Skeletal muscle tissue (tissue), 4 donors: ENCODE measurements around the gene SPATS1. TPM values are rescaled to one million over a fixed set of nuclear protein-coding genes. Genes with fewer than 3 reads are reported as not detected.
"Not testable (repeated sequence)": the region's sequence is repeated elsewhere in the genome, so short reads cannot be mapped to it uniquely, and the experiment has no call there.

ENCODE experiments used
- H3K27ac ChIP-seq: one replicate; pipeline ENCODE4 v1.7.0; 2013; ENCODE audit warnings: mild to moderate bottlenecking, low read depth, low read length, inconsistent platforms
- H3K27me3 ChIP-seq, 3 donors: one replicate each; pipeline ENCODE4 v1.7.0; 2013; ENCODE audit warnings: low read length in 3 of 3; ENCODE audit not compliant: control insufficient read depth in 3 of 3, insufficient read depth in 3 of 3
- H3K36me3 ChIP-seq, 3 donors: one replicate each; pipeline ENCODE4 v1.7.0; 2013; ENCODE audit warnings: low read length in 3 of 3; ENCODE audit not compliant: control insufficient read depth in 3 of 3, insufficient read depth in 3 of 3
- H3K4me1 ChIP-seq, 3 donors: one replicate each; pipeline ENCODE4 v1.7.0; 2013; ENCODE audit warnings: low read length in 3 of 3, mild to moderate bottlenecking in 3 of 3; ENCODE audit not compliant: control insufficient read depth in 3 of 3, insufficient read depth in 3 of 3
- H3K4me3 ChIP-seq, 3 donors: one replicate each; pipeline ENCODE4 v1.7.0; 2013; ENCODE audit warnings: low read length in 3 of 3
- H3K9ac ChIP-seq, 3 donors: one replicate each; pipeline ENCODE4 v1.7.0; 2013; ENCODE audit warnings: low read length in 3 of 3, mild to moderate bottlenecking in 3 of 3, moderate library complexity in 2 of 3, low read depth in 1 of 3
- H3K9me3 ChIP-seq, 3 donors: one replicate each; pipeline ENCODE4 v1.7.0; 2013; ENCODE audit warnings: low read length in 3 of 3; ENCODE audit not compliant: control insufficient read depth in 3 of 3
- total RNA-seq: library from RNA; depleted of rRNA; stranded (reverse); fragments of >200 nt; gene quantifications from one replicate; pipeline ENCODE4 v1.2.3, GENCODE V29; 2014
- donor health status: Osteomylitis.

The SPATS1 gene
- total RNA-seq, 1 donor from 2014 or later = not detected

GRCh38 chr6:44339763-44340625, 2.5 kb upstream of the SPATS1 start:
- no peaks in the 10 kb centered on the region for H3K9me3 ChIP-seq
- H3K27me3 ChIP-seq = peaks cover 16 to 23% (median 17%) of the 10 kb centered on the region in 3 donors
- H3K4me1 ChIP-seq = peaks cover 0 to 6% (median 0%) of the 10 kb centered on the region in 3 donors
- no peaks in the 10 kb centered on the region for H3K36me3 ChIP-seq
- H3K27ac ChIP-seq = no peak overlapping the region
- H3K4me3 ChIP-seq = no peak overlapping the region
- no peak overlapping the region for H3K9ac ChIP-seq

- H3K9ac ChIP-seq = no peak overlapping the region
- H3K27ac ChIP-seq = no peak overlapping the region
- H3K4me1 ChIP-seq = peaks cover 0 to 6% (median 0%) of the 10 kb centered on the region in 3 donors
- peaks cover 16 to 28% (median 21%) of the 10 kb centered on the region in 3 donors for H3K27me3 ChIP-seq
- no peaks in the 10 kb centered on the region for H3K9me3 ChIP-seq
- H3K4me3 ChIP-seq = no peak overlapping the region
- H3K36me3 ChIP-seq = no peaks in the 10 kb centered on the region
Measured at GRCh38 chr6:44341095-44341890, 1.2 kb upstream of the SPATS1 start.

GRCh38 chr6:44342052-44342451, 398 bp upstream of the SPATS1 start:
- no peaks in the 10 kb centered on the region for H3K9me3 ChIP-seq
- H3K4me1 ChIP-seq = peaks cover 0 to 6% (median 0%) of the 10 kb centered on the region in 3 donors
- H3K9ac ChIP-seq = no peak overlapping the region
- H3K36me3 ChIP-seq = no peaks in the 10 kb centered on the region
- no peak overlapping the region for H3K4me3 ChIP-seq
- H3K27ac ChIP-seq = no peak overlapping the region
- H3K27me3 ChIP-seq = peaks cover 16 to 28% (median 21%) of the 10 kb centered on the region in 3 donors

GRCh38 chr6:44346818-44347217, 4.4 kb downstream of the SPATS1 start:
- not testable (repeated sequence) for H3K27ac ChIP-seq, H3K9me3 ChIP-seq, H3K4me1 ChIP-seq, H3K36me3 ChIP-seq, H3K4me3 ChIP-seq, H3K9ac ChIP-seq
- peaks cover 11 to 23% (median 21%) of the 10 kb centered on the region in 3 donors for H3K27me3 ChIP-seq

- Histone ChIP-seq H3K4me1 (no peaks in the 10 kb centered on the region), H3K9me3 (no peaks in the 10 kb centered on the region), H3K4me3 (no peak overlapping the region), H3K36me3 (no peaks in the 10 kb centered on the region), H3K9ac (no peak overlapping the region), H3K27me3 (peaks cover 0 to 4% (median 3%) of the 10 kb centered on the region in 3 donors), H3K27ac (no peak overlapping the region)
Measured at GRCh38 chr6:44349904-44350649, 7.6 kb downstream of the SPATS1 start.

GRCh38 chr6:44350650-44350994, 8.2 kb downstream of the SPATS1 start:
- not testable (repeated sequence) for H3K27ac ChIP-seq, H3K4me3 ChIP-seq, H3K36me3 ChIP-seq, H3K9ac ChIP-seq, H3K27me3 ChIP-seq, H3K9me3 ChIP-seq, H3K4me1 ChIP-seq

GRCh38 chr6:44352259-44352658, 9.8 kb downstream of the SPATS1 start:
- Histone ChIP-seq H3K36me3 (no peaks in the 10 kb centered on the region), H3K27me3 (peaks cover 0 to 4% (median 0%) of the 10 kb centered on the region in 3 donors), H3K27ac (no peak overlapping the region), H3K4me1 (no peaks in the 10 kb centered on the region), H3K9me3 (peaks cover 0 to 3% (median 0%) of the 10 kb centered on the region in 3 donors), H3K9ac (no peak overlapping the region), H3K4me3 (no peak overlapping the region)

GRCh38 chr6:44353336-44353735, 10.9 kb downstream of the SPATS1 start:
- H3K9me3 ChIP-seq = peaks cover 0 to 3% (median 0%) of the 10 kb centered on the region in 3 donors
- H3K27ac ChIP-seq = no peak overlapping the region
- H3K27me3 ChIP-seq = peaks cover 0 to 4% (median 0%) of the 10 kb centered on the region in 3 donors
- no peaks in the 10 kb centered on the region for H3K36me3 ChIP-seq
- H3K9ac ChIP-seq = no peak overlapping the region
- H3K4me3 ChIP-seq = no peak overlapping the region
- H3K4me1 ChIP-seq = no peaks in the 10 kb centered on the region

- Histone ChIP-seq H3K9me3 (peaks cover 0 to 3% (median 0%) of the 10 kb centered on the region in 3 donors), H3K36me3 (no peaks in the 10 kb centered on the region)
Measured at GRCh38 chr6:44355640-44356039, 13.2 kb downstream of the SPATS1 start.

More at GRCh38 chr6:44355640-44356039, 13.2 kb downstream of the SPATS1 start:
- peaks cover 0 to 4% (median 0%) of the 10 kb centered on the region in 3 donors for H3K27me3 ChIP-seq
- no peak overlapping the region for H3K4me3 ChIP-seq
- H3K4me1 ChIP-seq = no peaks in the 10 kb centered on the region
- no peak overlapping the region for H3K9ac ChIP-seq
- no peak overlapping the region for H3K27ac ChIP-seq
